LNCAP (cell line): ENCODE measurements around the gene ABHD2.

Experiments
- TF ChIP-seq, protein P1 (sequence below): fragments of 450-650 bp; IDR thresholded peaks from 2 replicates; pipeline ENCODE4 v1.5.1; 2017; ENCODE audit warnings: mild to moderate bottlenecking

The ABHD2 gene

DNA sequence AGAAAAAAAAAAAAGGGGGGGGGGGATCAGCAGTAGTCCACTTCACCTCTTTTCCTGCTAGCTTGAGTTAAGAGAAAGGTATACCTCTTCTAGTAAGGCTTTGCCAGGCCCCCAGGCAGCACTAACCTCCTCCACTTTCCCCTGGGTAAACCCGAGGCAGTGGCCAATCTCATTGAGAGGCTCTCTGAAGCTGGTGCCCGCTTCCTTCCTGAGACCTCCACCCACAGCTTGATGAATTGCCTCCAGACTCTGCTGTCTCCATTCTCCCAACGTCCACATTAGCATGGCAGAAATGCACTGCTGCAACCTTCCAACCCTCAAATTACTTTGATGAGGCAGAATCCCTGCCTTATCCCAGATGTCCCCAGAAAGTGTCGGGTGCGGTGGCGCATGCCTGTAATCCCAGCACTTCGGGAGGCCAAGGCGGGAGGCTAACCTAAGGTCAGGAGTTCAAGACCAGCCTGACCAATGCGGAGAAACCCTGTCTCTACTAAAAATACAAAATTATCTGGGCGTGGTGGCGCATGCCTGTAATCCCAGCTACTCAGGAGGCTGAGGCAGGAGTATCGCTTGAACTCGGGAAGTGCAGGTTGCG is 117.8 kb downstream of the ABHD2 start:
- TF ChIP-seq, protein P1, sequence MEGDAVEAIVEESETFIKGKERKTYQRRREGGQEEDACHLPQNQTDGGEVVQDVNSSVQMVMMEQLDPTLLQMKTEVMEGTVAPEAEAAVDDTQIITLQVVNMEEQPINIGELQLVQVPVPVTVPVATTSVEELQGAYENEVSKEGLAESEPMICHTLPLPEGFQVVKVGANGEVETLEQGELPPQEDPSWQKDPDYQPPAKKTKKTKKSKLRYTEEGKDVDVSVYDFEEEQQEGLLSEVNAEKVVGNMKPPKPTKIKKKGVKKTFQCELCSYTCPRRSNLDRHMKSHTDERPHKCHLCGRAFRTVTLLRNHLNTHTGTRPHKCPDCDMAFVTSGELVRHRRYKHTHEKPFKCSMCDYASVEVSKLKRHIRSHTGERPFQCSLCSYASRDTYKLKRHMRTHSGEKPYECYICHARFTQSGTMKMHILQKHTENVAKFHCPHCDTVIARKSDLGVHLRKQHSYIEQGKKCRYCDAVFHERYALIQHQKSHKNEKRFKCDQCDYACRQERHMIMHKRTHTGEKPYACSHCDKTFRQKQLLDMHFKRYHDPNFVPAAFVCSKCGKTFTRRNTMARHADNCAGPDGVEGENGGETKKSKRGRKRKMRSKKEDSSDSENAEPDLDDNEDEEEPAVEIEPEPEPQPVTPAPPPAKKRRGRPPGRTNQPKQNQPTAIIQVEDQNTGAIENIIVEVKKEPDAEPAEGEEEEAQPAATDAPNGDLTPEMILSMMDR = no peak

DNA sequence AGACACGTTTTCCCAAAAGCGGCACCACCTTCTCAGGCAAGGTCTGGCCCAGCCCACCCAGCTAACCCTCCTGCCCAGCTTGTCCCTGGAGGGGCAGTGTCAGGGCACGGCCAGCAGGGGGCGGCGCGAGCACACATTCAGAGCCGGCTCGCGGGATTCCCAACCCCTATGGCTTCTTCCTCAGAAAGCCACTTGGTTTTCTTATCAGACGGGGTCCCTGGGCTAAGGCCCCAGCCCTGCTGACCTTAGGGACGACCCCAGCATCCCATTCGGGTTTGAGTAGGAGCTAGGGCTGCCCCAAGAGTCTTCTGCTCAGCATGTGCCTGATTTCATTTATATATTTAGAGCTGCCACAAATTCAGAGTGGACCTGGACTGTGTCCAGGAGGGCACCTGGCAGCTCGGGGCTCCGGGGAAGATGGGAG is 118.7 kb downstream of the ABHD2 start:
- TF ChIP-seq, protein P1 = peak; percentile 99

DNA sequence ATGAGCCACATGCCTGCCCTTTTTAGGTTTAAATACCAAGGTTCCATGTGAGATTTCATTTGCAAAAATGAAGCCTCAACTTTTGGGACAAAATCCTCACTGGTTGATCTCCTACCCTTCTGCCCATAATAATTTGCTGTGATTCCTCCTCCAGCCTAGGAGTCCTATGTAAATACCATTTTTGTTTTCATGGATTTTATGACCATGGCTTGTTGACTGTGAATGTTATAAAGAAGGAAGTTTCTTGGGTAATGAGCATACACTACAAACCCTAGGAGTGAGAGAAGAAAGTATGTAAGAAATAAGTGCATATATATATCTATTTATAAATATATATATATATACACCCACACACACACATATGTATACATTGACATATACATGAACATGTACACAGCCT is 120.0 kb downstream of the ABHD2 start:
- TF ChIP-seq, protein P1 = no peak

DNA sequence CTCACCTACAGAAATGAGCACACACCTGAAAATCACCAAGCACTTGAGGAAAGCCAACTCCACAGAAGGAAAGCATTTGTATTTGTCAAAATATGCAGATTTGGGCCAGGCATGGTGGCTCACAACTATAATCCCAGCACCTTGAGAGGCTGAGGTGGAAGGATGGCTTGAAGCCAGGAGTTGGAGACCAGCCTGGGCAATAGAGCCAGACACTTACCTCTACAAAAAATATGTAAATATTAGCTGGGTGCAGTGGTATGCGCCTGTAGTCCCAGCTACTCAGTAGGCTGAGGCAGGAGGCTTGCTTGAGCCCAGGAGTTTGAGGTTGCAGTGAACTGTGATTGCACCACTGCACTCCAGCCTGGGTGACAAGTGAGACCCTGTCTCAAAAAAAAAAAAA is 120.8 kb downstream of the ABHD2 start:
- TF ChIP-seq, protein P1 = no peak

DNA sequence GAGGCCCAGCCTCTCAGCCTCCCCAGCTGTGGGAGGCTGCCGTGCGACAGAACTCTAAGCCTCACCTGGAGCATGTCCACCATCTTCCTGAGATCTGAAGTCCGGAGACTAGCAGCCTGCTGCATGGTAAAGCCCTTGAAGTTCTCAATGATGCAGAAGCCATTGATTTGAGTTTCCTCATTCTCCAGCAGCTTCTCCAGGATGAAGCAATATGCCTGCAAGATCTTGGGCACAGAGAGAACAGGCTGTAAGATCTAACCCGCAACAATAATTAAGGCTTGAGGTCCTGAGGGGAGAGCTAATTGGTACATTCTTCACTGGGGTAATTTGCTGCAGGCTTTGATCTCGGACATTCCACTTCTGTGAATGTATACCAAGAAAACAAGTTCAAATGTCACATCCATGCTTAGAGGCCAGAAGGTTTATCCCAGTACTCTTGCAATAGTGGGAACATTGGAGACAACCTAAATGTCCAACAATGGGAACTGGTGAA is 123.5 kb downstream of the ABHD2 start:
- TF ChIP-seq, protein P1 = no peak

DNA sequence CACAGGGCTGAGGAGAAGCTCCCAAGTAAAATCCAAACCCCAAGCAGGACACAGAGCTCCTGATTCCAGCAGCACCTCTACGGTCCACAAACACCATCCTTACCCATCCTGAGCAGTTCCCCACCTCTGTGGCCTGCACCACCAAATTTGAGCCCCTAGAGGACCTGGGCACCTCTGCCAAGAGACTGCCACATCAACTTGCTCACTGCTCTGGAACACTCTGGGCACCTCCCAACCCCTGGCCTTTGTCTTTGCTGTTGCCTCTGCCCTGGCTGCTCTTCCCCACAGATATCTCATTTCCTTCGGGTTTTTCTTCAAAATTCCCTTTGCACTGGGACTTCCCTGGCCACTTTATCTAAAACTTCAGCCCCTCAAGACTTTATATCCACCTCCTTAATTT is 127.4 kb downstream of the ABHD2 start:
- TF ChIP-seq, protein P1 = no peak

DNA sequence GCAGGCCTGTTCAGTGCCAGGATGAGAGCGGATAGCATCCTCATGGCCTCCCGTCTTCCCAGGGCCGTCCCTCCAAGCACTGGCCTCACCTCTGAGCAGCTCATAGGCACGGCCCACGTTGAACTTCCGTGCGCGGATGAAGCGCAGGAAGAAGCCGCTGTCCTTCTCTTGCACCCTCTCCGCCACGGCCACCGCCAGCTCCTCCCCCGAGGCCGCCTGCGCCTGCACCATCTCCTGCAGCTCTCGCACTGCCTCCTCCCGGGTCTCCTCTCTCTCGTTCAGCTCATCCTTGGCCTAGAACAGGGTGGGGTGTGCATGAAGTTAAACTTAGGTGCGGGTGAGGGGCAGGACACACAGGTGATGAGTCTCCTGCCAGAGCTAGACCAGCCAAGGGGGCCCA is 128.8 kb downstream of the ABHD2 start:
- TF ChIP-seq, protein P1 = no peak
